NCI-H748 (cell line): ENCODE data around the gene ZNF716.
"Not testable (repeated sequence)": the region's sequence is repeated elsewhere in the genome, so short reads cannot be mapped to it uniquely, and the experiment has no call there.

Source experiments
- DNase-seq: peaks from one replicate; lab custom pipeline; 2025; ENCODE audit not compliant: unreplicated experiment; lab: John Stamatoyannopoulos, UW

Gene ZNF716

GRCh38 chr7:57449904-57450303, at the start of gene ZNF716:
Gene ZNF716 (plus strand): TSS chr7:57450177. CDS start chr7:57450289, 112 bp downstream.
- no peak for DNase-seq

GRCh38 chr7:57400531-57401155, 49.3 kb upstream of the ZNF716 start:
- no peak for DNase-seq

DNA sequence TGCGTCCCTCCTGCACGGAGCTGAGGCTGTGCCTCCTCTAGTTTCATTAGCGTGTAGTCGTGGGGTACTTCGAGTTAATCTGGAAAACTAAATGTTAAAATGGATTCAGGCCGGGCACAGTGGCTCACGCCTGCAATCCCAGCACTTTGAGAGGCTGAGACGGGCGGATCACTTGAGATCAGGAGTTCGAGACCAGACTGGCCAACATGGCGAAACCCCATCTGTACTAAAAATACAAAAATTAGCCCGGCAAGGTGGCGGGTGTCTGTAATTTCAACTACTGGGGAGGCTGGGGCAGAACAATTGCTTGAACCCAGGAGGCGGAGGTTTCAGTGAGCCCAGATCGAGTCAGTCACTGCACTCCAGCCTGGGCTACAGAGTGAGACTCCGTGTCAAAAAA, 46.9 kb upstream of the ZNF716 start:
- DNase-seq: not testable (repeated sequence)

- peak; percentile 53 for DNase-seq
These were observed 46.2 kb upstream of the ZNF716 start for GRCh38 chr7:57403601-57404342.

DNA sequence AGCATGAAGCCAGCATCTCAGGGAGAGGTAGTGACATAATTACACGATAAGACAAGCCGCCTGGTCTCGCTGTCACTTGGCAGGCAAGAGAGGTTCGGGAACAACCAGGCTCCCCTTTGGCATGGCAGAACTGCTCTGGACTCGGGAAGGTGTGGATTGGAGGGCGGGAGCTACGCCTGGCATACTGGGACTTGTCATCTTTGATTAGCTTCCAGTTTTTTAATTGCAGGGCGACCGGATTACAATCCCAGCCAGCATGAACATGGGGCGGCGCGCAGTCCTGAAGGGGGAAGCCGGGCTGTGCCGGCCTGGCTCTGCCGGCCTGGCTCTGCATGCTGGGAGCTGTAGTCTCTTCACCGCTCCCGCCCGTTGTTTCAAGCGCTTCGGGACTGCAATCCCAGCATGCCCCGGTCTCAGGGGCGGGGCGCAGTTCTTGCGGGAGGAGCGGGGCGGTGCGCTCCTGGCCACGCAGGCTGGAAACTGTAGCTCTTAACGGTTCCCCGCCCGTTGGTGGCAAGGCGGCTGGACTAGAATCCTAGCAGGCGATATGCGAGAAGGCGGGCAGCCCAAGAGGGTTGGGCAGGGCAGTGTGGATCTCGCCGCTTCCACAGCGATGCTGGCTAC, 45.5 kb upstream of the ZNF716 start:
- DNase-seq: peak; percentile 77

- no peak for DNase-seq
These were observed 45.0 kb upstream of the ZNF716 start for GRCh38 chr7:57404967-57405421.

DNA sequence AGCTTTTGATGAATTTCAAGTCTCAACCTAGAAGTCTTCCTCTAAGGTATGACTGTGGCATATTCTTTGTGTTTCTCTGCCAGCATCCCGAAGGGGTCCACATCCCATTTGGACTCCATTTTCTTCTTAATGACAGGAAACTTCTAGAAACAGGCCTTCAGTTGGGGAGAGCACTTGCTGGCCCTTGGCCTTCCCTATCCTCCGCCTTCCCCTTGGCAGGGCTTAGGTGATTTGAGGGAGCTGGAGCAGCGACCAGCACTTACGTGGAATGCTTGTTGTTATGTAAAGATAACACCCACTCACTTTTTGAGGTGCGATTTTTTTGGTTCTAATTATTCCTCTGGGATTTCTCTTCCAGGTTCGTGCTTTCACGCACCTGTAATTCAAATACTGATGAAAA, 42.9 kb upstream of the ZNF716 start:
- DNase-seq: no peak

- no peak for DNase-seq
These were observed 37.8 kb upstream of the ZNF716 start for GRCh38 chr7:57412168-57412567.

DNA sequence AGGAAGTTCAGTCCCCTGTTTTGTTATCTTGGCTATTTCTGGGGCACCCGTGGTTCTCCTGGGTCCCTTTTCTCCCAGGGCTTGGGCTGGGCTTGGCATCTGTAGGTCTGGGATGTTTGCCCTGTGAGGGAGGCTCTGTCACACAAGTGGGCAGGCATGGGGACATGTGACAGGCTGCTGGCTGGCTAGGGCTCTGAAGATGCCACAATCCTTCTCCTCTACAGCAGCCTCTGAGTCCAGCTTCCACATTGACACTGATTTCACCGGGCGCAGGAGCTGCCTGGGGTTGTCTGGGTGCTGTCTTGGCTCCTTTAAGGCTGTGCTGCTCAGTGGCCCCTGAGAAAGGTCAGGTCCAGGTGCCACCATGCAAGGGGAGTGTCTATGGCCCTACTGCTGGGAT, 37.4 kb upstream of the ZNF716 start:
- DNase-seq: no peak

- no peak for DNase-seq
These were observed 36.2 kb upstream of the ZNF716 start for GRCh38 chr7:57413529-57414398.

- DNase-seq: no peak
These were observed 35.6 kb upstream of the ZNF716 start for GRCh38 chr7:57414415-57414814.

- DNase-seq: no peak
These were observed 35.1 kb upstream of the ZNF716 start for GRCh38 chr7:57414852-57415251.

DNA sequence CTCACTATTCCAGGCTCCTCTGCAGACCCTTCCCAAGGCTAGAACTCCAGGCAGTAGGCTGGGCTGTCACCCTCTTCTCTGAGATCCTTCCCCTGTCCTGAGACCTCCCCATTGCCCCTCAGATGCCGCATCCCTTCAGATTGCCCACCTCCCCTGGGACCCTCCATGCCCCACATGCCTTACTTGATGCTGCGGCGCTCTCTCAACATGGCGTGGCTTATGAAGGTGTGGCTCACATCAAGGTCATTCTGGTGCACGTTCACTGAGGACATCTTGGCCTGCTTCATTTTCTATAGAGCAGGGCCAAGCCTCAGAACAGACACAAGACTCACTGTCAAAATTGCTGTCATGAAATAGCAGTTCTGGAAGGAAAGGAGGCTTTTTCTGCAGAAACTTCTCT, 34.7 kb upstream of the ZNF716 start:
- DNase-seq: no peak

DNA sequence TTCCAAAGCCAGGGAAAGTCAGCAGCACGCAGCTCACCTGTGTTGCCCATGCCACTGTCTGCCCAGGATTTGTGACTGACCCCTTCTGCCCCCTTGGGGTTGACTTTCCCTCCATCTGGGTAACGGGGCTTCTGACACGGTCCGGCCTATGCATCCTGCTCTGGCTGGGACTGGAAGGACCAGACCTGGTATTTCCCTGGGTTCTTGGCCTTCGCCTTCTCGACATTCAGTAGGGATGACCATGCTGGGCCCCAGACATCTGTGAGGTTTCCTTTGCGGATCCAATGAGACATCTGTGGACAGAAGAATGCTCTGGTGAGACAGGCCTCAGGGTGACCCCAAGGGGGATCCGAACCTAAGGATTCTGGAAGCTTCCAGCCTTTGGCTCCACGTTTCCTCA, 34.2 kb upstream of the ZNF716 start:
- no peak for DNase-seq

DNA sequence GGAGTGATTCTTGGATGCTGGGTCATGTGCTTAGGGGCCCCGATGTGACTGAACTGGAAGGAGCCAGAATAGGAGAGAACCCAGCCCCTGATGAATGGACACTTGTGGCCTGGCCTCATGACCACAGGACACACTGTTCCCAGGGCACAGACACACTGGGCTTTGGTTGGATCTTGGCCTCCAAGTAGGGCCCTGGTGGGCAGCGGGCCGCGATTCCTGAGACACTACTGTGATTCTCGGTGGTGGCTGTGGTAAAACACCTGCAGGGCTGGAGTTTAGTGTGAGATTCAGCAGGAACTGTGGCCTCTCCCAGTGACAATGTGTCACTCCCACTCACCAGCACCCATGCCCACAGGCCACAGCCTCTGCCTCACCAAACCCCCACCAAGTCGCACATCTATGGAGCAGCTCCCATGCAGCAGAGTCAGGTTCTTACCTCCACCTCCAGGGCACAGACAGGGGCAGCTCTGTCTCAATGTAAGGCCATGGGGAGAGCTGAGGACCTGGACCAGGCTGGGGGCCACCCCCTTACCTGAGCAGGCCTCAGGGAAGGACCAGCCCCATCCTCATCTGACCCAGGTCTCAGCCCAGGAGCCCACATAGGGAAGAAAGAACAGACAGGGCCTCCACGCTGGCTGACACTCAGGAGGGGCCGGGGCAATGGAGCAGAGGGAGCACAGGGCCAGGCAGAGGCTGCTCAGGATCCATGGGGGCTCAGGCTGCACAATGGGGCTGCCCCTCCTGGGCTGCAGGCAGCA, 33.2 kb upstream of the ZNF716 start:
- no peak for DNase-seq

DNA sequence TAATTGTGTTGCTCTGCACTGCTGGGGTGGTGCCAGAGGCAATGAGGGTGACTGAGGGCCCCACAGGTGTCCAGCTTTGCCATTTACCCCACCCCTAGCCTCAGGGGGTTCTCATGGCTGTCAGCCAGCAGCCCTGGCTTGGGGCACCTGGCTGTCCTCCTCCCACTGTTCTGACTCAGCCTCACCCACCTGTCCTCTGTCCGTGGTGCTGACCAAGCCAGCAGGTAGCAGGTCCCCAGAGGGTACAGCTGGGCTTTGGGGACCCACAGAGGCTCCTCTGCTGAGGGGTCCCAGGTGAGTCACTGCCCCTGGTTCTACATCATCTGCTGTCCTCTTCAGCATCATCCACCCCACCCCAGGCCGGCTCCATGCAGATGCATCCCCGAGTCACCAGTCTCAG, 32.2 kb upstream of the ZNF716 start:
- no peak for DNase-seq

- no peak for DNase-seq
These were observed 26.2 kb upstream of the ZNF716 start for GRCh38 chr7:57423768-57424167.

GRCh38 chr7:57424515-57425238, 25.3 kb upstream of the ZNF716 start:
- no peak for DNase-seq

- DNase-seq: no peak
These were observed 24.6 kb upstream of the ZNF716 start for GRCh38 chr7:57425239-57425944.
